ENCODE results near the gene RANBP3L.

DNA sequence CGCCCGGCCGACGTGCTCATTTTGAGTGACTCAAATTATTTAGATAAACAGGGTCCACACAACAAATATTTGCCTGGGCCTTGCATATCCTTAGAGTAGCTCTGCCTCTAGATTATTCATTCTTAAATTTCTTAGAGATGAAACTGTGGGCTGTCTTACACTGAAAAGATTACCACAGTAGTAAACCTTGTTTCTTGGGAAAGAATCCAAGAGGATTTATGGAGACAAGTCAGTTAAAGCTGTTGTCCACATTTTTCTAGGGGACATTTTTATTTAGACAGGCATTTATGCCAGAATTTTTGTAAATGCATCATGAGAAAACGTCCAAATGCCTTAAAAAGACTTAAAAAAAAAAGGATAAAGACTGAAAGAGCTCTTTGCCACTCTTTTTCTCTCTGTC lies 32.6 kb upstream of the RANBP3L start:
- TF ChIP-seq, protein P1, sequence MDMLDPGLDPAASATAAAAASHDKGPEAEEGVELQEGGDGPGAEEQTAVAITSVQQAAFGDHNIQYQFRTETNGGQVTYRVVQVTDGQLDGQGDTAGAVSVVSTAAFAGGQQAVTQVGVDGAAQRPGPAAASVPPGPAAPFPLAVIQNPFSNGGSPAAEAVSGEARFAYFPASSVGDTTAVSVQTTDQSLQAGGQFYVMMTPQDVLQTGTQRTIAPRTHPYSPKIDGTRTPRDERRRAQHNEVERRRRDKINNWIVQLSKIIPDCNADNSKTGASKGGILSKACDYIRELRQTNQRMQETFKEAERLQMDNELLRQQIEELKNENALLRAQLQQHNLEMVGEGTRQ (CRISPR knock-in tag; IDR thresholded peaks at IDR 0.05): no peak
- TF ChIP-seq KLF16 (IDR thresholded peaks at IDR 0.05): no peak

All from K562 (cell line).